WI38 (cell line): Measurements from ENCODE around the gene CEACAM18.

ENCODE experiments used
- H3K4me3 ChIP-seq: 2 replicates; pipeline ENCODE4 v1.5.1; 2011; ENCODE audit warnings: low read depth, mild to moderate bottlenecking, control low read depth, low read length
- CTCF ChIP-seq: IDR thresholded peaks from 2 replicates; pipeline ENCODE4 v1.5.1; 2012; ENCODE audit warnings: low read depth, mild to moderate bottlenecking, control low read depth, low read length

CEACAM18 gene

GRCh38 chr19:51457351-51458013 lies 20.9 kb upstream of the CEACAM18 start:
- TF ChIP-seq CTCF, result no peak
- H3K4me3 ChIP-seq, result no peak overlapping the region

GRCh38 chr19:51458051-51458645 lies 20.2 kb upstream of the CEACAM18 start, which contains the start of gene SIGLEC8:
Gene SIGLEC8, minus strand, starts transcription at chr19:51458454. Its CDS starts 67 bp downstream, at chr19:51458387.
- no peak within 1 kb of the TSS for H3K4me3 ChIP-seq
- TF ChIP-seq CTCF, result no peak

DNA sequence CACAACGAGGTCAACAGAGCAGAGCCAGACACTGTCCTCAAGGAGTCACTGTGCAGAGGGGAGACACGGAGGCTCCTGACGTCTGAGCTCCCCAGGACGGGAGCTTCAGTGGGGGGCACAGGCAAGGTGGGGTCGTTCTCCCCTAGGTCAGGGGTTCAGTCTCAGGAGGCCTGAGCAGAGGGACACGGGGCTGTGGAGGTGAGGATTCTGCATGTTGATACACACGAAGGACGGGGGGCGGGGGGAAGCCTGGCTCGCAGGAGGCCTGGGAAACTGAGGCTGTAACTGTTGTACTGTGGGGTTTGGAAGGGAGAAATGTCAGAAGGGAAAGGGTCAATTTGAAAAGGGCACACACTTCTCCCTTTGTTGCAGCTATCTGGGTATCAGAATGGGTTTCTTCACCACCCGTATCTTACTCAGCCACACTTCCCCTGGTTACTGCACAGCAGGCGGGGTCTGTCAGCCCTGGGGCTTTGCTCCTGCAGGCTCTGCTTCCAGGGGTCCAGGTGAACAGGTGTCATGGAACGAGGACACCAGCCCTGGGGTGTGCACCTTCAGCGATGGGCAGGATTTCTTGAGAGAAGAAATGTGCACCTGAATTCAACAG lies 19.3 kb upstream of the CEACAM18 start:
- H3K4me3 ChIP-seq, result no peak overlapping the region
- no peak for TF ChIP-seq CTCF

DNA sequence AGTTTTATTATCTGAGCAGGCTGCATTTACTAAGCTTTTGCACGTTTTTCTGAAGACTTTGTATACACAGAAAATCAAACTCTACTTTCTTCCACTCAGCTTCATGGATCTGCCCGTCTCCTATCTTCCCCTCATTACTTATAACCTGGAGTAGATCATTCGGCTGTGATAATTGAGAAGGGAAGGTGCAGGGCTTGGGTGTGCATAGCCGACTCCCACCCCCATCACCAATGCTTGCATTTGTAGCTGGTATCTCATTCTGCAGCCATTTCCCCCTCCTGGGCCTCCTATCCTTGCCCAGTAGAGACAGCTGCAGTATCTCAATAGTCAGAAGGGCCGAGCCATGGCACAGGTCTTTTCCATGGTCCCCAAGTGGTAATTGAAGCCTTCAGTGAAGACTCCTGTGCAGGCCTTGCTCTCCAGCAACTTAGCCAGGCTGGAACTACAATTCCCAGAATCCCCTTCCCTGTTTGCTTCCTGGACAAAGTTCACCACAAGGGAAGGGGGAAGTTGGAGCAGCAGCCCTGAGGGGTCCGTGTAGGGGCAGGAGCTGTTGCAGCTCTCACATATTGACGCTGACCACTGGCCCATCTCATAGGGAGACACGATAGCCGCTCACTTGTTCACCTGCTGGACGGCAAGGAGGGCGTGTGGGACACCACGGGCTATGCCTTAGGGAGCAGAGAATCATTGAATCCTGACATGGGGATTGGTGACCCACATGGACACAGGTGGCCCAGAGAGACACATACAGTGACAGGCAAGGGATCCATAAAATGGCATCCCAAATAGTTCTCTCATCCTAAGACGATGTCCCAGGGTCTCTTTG lies 18.0 kb upstream of the CEACAM18 start:
- H3K4me3 ChIP-seq, result no peak overlapping the region
- TF ChIP-seq CTCF, result no peak

GRCh38 chr19:51461723-51462161 lies 16.6 kb upstream of the CEACAM18 start:
- no peak overlapping the region for H3K4me3 ChIP-seq

GRCh38 chr19:51462276-51462675 lies 16.1 kb upstream of the CEACAM18 start:
- H3K4me3 ChIP-seq, result no peak overlapping the region

More at GRCh38 chr19:51461723-51462161, 16.6 kb upstream of the CEACAM18 start:
- no peak for TF ChIP-seq CTCF

More at GRCh38 chr19:51462276-51462675, 16.1 kb upstream of the CEACAM18 start:
- TF ChIP-seq CTCF, result no peak
